Lower leg skin (tissue), 3 donors: ENCODE measurements around the gene MAP2.

ENCODE experiments used
- CTCF ChIP-seq, 3 donors: fragments of 450-650 bp; IDR thresholded peaks; one replicate each; pipeline ENCODE4 v1.5.1; 2016; ENCODE audit warnings: antibody characterized with exemption in 3 of 3, mild to moderate bottlenecking in 3 of 3, moderate library complexity in 2 of 3
- POLR2A ChIP-seq, 2 donors: fragments of 450-650 bp; IDR thresholded peaks; one replicate each; pipeline ENCODE4 v1.6.1; 2016 to 2017; ENCODE audit warnings: antibody characterized with exemption in 2 of 2, mild to moderate bottlenecking in 1 of 2, moderate library complexity in 1 of 2

GRCh38 chr2:209673811-209674210 is 250.0 kb downstream of the MAP2 start:
- TF ChIP-seq CTCF (IDR thresholded peaks at IDR 0.05) (no peak), POLR2A (IDR thresholded peaks at IDR 0.05) (no peak)
